NCI-H226 (cell line): ENCODE data around the gene EIPR1.
"Not testable (repeated sequence)": the region's sequence is repeated elsewhere in the genome, so short reads cannot be mapped to it uniquely, and the experiment has no call there.

Experiments
- DNase-seq: peaks from one replicate; pipeline ENCODE4 v3.0.0-alpha.2; 2015

The EIPR1 gene

DNA sequence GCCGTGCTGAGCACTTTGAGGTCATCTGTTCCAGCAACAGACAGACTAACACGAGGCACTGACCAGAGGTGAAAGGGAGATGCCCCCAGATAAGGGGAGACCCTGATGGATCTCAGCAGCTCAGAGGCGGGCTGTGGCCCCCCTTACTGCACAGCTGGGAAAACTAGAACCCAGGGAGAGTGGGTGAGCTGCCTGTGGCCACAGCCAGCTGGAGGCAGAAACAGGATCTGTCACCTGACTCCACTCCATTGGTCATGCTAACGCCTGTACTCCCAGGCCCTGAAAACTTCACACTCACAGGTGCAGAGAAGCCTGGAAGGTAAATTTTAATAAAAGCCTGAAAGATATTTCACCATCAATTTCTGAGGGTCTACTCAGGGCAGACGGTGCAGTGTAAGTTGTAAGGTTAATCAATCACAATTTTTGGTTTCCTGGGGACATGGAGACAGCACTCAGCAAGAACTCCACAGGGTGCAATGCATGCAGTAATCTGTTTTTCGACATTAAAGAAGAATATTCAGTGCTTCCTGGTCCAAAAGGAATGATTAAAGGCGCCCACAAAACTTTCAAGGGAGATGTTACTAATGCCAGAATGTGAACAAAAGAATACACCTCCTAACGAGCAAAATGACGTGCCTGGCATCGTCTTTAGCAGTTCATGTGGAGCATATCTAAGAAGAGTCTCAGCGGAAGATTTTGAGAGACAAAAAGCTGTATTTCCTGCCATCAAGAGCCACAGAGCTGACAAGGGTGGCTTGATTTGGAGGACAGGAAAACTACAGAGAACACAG lies 173.4 kb downstream of the EIPR1 start:
- DNase-seq: no peak

DNA sequence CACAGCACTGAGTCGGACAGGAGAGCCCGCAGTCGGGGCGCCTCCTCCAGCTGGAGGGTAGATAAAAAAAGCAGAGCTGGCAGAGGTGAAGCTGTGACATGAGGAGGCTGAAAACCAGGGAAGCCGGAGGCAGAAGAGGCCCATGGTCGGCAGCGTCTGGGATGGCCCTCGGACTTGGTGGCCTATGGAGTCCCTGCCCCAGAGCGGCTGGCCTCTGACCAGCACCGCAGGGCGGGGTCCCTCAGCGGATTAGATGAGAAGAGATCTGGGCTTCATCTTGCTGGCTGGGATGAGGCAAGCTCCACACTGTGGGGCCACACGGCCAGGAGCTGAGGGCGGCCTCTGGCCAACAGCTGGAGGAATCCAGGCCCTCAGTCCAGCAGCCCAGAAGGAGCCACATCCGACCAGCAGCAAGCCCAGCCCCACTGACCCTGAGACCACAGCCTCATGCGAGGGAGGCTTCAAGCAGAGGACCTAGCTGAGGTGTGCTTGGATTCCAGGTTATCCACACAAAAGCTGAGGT lies 174.1 kb downstream of the EIPR1 start:
- no peak for DNase-seq

DNA sequence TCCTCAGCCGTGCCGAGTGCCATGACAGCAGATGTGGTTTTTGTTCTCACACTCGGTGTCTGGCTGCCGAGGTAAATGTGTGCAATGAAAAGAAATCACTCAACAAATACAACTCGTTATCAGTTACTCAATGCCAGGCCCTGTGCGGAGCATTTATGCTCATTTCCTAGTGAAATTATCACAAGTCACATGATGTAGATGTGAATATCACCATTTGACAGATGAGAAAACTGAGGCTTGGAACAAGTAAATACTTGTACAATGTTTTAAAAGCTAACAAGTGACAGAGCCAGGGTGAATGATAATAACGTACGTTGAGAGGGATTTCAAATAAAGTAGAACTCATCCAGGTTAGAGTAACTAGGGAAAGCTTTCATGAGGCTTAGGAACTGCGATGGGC lies 174.7 kb downstream of the EIPR1 start:
- no peak for DNase-seq

DNA sequence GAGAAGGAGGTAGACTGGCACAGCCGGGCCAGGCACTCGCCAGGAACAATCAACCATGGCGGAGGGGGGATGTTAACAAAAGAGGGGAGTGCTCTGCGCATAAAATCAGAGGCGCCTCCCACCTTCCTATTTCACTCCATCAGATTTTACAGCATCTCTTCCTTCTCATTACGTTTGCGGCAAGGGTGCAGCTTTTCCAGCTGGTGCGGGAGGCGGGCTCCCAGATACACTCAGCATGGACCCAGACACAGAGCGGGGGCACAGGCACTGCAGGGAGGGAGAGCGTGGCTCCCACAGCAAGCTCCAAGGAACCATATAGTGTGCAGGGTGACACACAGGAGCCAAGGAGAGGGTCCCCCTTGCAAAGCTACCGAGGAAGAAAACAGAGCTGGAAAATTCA lies 176.3 kb downstream of the EIPR1 start:
- no peak for DNase-seq

DNA sequence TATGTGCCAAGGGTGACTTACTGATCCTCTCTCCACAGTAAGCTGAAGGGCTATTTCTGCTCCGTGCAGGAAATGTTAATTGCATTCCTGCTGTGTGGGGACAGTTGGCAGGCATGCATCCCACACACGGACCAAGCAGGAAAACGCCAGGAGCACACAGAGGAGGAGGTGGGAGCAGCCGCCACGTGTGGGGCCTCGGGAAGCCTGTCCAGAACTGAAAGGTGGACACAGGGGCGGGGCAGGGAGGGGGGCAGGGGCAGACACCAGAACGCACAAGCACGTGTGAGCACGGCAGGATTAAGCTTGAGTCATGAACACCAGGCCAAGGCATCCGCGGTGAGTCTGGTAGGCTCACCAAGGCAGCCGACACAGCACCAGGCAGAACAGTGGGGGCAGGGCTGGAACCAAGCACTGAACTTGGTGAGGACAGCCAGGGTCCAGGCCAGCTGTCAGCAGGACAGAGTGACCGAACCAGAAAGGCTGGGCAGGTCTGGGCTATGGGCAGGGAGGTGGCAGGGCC lies 177.1 kb downstream of the EIPR1 start:
- no peak for DNase-seq

DNA sequence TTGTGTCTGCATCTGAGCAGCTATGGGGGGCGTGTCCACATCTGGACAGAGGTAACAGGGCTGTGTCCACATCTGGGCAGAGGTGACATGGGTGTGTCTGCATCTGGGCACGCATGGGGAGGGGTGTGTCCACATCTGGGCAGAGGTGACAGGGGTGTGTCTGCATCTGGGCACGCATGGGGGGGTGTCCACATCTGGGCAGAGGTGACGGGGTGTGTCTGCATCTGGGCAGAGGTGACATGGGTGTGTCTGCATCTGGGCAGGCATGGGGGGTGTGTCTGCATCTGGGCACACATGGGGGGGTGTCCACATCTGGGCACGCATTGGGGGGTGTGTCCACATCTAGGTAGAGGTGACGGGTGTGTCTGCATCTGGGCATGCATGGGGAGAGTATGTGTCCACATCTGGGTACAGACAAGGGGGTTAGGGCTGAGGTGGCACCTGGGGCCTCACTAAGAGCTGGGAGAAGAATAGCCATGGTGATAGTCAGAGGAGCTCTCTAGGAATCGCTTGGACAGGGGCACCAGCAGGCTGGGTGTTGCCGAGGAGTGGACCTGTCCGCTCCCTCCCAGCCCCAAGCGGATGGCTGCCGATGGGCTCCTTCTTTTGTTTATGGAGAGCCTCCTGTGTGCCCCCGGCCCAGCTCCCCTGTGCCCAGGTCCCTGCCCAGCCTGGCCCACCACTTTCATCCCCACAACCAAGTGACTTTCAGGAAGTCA lies 177.8 kb downstream of the EIPR1 start:
- DNase-seq: no peak

DNA sequence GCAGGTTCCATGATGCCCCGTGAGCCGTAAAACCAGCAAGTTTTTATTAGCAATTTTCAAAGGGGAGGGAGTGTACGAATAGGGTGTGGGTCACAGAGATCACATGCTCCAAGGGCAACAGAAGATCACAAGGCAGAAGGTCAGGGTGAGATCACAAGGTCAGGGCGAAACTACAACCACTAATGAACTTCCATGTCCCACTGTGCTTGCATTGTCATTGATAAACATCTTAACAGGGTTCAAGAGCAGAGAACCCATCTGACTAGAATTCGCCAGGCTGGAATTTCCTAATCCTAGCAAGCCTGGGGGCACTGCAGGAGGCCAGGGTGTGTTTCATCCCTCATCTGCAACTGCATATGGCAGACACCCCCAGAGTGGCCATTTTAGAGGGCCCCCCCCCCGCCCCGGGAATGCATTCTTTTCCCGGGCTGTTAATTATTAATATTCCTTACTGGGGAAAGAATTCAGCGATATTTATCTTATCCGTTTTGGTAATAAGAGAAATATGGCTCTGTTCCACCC lies 178.9 kb downstream of the EIPR1 start:
- not testable (repeated sequence) for DNase-seq

DNA sequence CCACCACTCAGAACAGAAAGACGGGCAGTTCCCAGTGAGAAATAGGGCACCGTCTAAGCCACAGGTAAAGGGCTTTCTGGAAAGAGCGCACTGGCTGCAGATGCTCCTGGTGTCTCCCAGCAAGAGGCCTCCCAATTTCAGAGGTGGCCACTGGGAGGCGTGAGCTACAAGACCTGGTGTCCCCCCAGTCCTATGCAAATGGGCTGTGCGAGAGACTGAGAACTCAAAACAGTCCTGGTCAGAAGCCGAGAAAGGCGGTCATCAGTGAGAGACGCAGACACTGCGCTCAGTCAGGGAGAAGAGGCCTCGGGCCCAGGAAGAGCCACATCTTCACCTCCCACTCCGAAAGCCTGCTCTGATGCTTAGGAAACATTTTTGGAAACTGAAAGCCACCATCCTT lies 179.5 kb downstream of the EIPR1 start:
- no peak for DNase-seq

DNA sequence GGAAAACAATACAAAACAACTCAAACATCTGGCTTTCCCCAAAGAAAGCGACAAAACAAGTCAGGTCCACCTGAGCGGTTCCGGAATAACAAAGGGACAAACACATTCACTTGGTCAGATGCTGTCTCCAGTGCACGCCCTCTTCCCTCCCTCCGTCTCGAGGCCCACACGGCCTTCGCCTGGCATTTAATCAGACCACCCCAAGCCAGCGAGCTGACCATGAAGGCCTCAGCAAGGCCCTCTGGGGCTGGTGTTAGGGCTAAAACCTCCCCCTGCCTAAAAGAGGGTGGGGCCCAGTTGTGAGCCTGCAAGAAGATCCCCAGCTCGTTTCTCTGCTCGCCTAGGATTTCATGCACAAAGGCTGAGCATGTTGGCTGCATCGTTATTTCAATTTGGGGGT lies 180.3 kb downstream of the EIPR1 start:
- no peak for DNase-seq

DNA sequence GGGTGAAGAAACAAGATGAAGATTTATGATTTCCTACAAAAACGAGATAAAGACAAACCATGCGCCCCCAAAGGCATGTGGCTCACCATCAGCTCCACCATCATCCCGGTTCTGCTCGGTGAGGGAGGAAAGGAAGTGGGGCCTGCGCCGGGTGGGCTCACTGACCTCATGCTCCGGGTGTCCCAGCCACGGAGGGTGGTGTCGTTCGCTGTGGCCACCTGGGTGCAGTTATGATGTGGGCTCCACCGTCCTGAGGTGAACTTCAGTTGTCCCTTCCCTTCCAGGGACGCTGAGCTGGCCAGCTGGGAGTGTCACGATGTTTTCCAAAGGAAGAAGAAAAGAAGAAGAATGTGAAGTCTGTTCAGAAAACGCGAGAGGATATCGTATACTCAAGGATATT lies 180.9 kb downstream of the EIPR1 start:
- no peak for DNase-seq

DNA sequence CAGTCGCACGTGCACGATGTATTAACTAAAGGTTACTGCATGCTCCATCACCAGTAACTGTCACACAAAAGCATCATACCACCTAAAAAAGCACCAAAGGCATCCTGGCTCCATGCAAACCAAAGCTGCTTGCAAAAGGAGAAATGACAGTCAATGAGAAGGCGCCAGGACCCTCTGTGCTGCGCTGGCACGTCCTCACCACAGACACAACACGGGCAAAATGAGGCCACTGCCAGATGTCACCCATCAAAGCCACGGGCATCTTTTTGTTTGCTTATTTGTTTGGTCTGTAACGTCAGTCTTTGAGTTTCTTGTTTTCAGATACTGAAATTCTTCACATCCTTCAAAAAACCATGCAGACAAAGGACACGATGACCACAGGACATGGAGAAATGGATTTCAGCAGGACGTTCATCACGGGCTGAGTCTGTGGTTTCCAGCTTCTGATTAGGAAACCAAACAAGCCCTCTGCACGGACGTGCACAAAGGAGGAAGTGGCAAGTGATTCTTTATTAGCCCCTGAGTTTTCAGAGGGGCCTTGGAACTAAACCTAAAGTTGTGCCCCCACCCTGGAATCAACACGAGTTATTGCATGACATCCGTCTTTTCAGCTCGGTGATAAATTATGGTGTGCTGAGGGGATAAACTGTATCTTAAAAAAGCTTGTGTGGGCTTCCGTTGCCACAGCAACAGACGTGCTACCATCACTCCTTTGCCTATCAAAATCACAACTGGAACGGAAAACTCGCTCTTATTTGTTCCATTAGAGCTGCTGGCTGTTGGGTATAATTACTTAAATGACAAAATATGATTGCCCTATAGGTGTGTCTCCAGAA lies 181.8 kb downstream of the EIPR1 start:
- DNase-seq: no peak

DNA sequence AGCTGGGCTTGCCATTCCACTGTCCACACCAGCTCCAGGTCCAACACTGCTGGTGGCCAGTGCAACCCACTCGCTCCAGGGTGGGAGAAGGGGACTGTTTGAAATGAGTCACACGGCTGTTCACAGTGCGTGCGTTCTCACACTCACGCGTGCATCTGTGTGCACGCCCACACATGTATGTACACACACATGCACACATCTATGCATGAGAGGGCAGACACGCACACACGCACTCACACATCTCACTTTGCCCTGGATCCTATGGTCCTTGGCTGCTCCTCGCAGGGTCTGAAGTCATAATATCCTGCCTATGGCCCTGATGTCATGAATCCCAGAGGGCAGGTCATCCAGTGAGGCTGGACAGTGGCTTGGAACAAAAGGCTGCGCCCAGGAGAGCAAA lies 182.8 kb downstream of the EIPR1 start:
- DNase-seq: no peak

DNA sequence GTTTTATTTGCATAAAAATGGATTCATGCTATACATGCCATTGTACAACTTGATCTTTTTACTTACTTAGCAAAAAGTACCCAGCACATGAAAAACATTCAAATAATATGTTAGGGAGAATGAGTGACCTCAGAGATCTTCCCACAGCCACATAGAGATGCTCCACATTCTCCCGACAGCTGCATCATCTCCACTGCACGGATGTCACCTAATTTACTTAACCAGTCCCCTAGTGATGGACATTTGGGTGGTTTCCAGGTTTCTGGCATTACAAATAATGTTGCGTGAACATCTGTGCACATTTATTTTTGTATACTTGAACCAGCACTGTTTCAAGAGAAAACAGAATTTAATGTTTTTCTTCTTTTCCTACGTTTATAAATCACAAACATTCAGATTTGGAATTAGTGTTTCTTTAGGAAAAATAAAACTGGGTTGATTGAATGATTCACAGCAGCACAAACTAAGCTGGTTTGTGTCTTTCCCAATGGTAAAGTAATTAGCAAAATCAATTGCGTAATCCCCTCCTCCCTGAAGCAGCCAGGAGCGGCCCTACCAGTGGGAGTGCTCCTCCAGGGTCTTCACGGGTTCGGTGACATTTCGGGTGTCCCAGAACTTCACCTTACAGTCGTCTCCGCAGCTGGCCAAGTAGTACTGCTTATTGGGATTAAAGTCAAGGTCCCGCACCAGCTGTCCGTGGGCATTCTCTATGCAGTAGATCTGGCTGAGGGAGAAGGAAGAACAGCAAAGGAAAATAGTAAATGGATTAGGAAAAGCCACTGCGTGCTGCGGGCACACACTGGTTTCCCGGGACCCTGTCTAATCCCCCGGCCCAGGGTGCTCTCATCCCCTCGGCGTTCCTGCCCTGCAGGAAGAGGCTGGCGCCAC lies 183.9 kb downstream of the EIPR1 start:
- DNase-seq: no peak

DNA sequence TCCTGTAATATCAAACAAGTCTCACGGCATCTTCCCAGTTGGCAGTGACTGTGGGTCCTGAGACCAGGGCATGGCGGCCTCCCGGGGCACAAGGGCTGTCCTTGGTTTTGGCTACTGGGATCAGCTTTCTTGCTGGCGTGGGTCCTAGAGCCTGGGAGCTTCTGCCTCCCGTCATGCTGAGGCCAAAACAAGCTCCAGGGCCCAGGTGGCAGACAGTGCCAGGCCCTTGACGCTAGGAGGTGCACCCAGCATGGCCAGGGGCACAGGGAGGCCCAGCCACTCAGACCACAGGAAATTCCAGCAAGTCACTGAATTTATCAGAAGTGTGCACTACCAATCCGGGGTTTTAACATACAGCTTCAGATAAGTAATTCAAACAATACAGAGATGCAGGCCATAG lies 184.7 kb downstream of the EIPR1 start:
- no peak for DNase-seq

DNA sequence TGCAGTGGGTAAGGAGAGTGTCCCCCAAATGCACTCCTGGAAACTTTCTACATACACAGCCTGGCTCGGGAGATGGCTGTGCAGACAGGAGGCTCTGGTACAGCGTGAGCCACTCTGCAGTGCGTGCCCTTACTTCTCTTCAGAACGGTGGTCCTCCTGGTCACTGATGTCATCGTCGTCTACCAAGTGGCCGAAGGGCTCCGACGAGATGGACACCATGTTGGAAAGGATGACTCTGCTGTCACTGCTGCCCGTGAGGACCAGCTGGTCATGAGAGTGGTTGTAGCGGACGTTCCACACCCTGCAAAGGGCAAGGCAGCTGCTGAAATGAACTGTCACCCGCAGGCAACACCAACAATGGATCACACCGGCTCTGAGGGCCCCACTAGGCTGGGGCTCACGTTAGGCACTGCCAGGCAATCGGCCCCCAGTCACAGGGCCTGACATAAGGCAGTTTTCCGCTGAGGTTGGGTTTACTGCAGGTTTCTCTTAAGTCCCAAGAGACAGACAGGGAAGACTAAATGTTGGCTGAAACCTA lies 185.3 kb downstream of the EIPR1 start:
- DNase-seq: no peak

DNA sequence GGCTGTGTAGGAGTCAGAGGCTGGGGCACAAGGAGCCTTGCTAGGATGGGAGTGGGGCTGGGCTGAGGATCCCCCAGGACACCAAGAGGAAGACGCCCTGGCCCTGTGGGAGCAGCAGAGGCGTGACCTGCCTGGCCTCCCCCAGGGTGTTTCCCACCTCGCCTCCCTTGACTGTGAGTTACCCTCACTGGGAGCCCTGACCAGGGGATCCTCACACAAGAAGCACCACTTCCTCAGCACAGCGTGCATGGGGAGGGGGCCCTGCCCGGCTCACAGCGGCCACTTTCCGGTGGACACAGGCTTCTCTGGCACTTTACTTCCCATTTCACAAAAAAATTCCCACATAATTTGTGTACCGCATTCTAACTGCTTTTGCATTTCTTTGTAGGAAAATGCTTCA lies 187.7 kb downstream of the EIPR1 start:
- no peak for DNase-seq

DNA sequence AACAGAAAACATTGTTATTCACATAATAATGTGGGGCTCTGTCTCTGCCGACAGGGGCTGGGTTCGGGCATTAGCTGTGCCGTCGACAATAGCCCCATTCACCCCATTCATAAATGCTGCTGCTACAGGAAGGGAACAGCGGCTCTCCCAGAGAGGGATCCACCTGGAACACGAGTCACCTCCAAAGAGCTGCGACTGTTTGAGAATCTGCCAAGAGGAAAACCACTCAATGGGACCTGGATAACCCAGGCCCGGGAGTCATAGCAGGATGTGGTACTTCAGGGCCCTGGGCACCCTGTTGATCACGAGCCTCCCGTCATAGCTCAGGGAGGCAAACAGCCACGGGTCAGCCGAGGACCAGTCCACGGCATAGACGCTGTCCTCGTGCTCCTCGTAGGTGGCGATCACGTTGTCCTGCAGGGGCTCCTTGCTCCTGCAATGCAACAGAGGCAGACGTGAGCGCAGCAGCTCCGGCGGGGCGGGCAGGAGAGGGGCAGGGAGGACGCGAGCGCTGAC lies 188.5 kb downstream of the EIPR1 start:
- no peak for DNase-seq

DNA sequence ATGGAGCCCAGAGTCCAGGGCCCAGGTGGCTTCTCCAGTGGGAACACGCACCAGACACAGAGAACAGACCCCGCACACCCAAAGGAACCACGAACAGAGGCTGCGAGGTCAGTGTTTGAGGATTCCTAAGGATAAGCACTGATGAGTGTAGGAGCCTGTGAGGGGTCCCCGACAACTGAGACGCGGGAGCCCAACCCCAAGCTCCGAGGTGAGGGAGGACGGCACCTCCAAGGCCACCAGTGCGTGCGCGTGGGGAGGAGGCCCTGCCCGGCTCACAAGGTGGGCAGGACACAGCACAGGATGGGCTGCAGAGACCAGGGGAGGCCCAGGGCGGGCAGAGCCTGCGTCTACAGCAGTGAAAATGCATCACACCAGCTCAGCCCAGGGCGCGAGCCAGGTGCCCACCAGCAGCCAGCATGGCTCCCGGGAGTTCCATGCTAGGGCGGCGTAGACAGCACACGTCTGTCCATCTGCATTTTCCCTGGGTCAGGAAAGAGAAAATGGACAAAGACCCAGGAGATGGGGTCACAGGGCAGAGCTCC lies 189.1 kb downstream of the EIPR1 start:
- no peak for DNase-seq

DNA sequence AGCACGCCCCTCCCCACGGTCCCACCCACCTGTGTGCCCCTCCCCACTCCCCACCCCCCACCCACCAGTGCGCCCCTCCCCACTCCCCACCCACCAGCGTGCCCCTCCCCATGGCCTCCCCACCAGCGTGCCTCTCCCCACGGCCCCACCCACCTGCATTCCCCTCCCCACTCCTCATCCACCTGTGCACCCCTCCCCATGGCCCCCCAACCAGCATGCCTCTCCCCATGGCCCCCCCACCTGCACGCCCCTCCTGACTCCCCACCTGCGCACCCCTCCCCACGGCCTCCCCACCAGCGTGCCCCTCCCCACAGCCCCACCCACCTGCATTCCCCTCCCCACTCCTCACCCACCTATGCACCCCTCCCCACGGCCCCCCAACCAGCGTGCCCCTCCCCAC lies 190.2 kb downstream of the EIPR1 start:
- DNase-seq: no peak

DNA sequence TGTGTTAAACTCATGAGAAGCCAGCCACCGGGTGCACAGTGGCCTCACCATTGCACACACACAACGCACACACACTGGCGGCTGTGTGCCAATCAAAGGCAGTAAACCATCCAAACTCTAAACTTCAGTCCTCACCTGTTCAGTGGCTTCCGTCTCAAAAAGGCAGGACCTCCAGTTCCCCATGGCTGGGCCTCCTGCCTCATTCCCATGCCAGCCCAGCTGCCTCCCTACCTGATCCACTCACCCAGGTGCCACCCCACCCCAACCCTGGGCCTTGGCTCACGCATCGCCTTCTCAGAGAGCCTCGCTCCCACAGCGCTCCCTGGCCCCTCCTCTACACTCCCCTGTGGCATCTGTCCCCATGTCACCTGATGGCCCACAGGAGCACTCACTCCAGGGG lies 190.9 kb downstream of the EIPR1 start:
- DNase-seq: no peak

DNA sequence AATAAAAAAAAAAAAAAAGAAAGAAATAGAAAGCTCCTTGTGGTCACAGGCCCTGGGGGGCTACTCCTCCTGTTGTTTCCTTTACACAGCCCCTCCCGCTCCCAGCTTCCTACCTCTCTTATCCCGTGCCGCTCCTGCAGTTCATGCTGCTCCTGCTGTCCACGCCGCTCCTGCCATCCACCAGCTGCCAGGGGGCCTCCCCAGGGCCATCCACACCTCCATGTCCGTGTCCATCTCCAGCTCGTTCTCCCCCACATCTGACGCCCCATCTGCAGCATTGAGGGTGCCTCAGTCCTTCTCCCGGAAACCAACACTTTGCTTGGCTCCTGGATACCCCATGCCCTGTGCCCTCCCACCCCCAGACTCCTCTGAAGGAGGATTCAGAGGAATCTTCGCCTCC lies 191.7 kb downstream of the EIPR1 start:
- DNase-seq: no peak
